ENCODE measurements around the gene EVX2.

Gene EVX2

DNA sequence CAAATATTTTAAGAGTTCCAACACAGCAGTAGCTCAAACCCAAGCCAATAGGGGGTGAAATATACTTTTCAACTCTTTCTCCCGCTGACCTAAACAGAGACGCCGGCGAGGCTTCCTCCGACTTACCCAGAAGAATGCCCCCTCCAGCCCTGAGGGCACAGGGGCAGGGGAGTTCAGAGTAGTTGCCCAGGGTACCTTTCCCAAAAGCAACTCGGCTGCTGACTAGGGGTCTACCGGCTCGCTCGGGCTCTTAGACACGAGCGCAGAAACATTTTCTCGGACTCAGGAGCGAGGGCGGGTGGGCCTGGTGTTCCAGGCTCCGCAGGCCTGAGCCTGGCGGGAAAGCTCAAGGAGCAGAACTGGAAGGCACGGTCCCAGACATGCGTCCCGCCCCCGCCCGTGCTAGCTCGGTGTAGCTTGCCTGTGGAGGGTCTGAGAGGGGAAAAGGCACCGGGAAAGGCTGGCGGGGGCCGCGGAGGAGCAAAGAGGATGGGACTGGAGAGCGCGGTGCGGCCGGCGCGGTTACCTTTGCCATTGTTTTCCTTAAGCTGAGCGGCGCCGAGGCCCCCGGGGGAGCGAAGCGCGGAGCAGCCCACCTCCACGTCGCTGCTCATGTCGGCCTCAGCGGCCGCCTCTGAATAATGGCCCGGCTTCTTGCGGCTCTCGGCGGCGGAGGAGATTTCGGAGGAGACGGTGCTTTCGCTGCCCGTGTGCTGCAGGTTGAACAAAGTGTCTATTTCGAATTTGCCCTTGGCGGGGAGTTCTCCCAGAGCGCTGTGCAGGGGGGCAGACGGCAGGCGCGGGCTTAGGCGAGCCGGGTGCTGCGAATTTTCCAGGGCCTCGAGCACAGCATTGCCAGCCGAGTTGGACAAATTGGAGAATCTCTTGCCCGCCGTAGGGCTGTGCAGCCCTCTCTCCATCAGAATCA, 674 bp downstream of the EVX2 start:
- CTCF ChIA-PET, result interaction anchor here (0.7 to 2.7 kb wide), 4 partner anchors 14 to 1386 kb away, joined by 3 to 8 read pairs (median 4); no protein-coding TSS in a partner anchor
- no peak overlapping the region for H3K4me3 ChIP-seq (ENCODE audit: low read depth, low read length)
- H3K27ac ChIP-seq (ENCODE audit: extremely low read depth, low read depth, low read length), result no peak overlapping the region
- H3K4me1 ChIP-seq (ENCODE audit: control insufficient read depth, insufficient read depth, low read length), result no peaks in the 10 kb centered on the region
- no peaks in the 10 kb centered on the region for H3K9me3 ChIP-seq (ENCODE audit: control insufficient read depth, insufficient read depth, low read depth, low read length)
- no peaks in the 10 kb centered on the region for H3K36me3 ChIP-seq (ENCODE audit: control insufficient read depth in 2 of 2, insufficient read depth in 1 of 2, low read length in 2 of 2)
- TF ChIP-seq ZNF843 (tag by site-specific recombination; IDR thresholded peaks at IDR 0.05) (no peak), ZEB2 (tag by site-specific recombination; IDR thresholded peaks at IDR 0.05) (no peak), ZNF571 (tag by site-specific recombination; IDR thresholded peaks at IDR 0.05) (no peak), ZNF391 (tag by site-specific recombination; IDR thresholded peaks at IDR 0.05; ENCODE audit: borderline replicate concordance, low read depth) (no peak), ZBTB20 (tag by site-specific recombination; IDR thresholded peaks at IDR 0.05) (no peak), ZNF776 (tag by site-specific recombination; IDR thresholded peaks at IDR 0.05; ENCODE audit: borderline replicate concordance) (no peak), ZNF292 (tag by site-specific recombination; IDR thresholded peaks at IDR 0.05; ENCODE audit: borderline replicate concordance, low read depth) (no peak), ZNF768 (tag by site-specific recombination; IDR thresholded peaks at IDR 0.05) (no peak)
- POLR2A ChIA-PET, result no interaction called here

DNA sequence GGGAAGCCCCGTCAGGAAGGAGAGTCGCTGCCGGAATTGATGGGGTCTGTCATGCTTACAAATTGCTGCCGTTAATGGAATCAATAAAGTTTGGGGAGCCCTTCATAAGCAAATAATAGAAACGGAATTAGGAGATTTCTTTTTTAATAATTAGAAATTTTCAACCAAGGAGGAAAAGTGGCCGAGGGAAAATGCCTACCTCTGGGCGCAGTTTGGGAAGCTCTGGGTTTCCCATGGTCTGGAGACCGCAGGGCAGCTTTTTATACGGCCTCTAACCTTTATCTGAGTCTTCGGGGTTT, 1.3 kb downstream of the EVX2 start:
- Histone ChIP-seq H3K4me3 (ENCODE audit: low read depth, low read length) (no peak overlapping the region), H3K27ac (ENCODE audit: extremely low read depth, low read depth, low read length) (no peak overlapping the region), H3K4me1 (ENCODE audit: control insufficient read depth, insufficient read depth, low read length) (no peaks in the 10 kb centered on the region), H3K9me3 (ENCODE audit: control insufficient read depth, insufficient read depth, low read depth, low read length) (no peaks in the 10 kb centered on the region), H3K36me3 (ENCODE audit: control insufficient read depth in 2 of 2, insufficient read depth in 1 of 2, low read length in 2 of 2) (no peaks in the 10 kb centered on the region)
- TF ChIP-seq SALL2 (tag by site-specific recombination; IDR thresholded peaks at IDR 0.05; ENCODE audit: borderline replicate concordance), result no peak
- TF ChIP-seq, protein P1, sequence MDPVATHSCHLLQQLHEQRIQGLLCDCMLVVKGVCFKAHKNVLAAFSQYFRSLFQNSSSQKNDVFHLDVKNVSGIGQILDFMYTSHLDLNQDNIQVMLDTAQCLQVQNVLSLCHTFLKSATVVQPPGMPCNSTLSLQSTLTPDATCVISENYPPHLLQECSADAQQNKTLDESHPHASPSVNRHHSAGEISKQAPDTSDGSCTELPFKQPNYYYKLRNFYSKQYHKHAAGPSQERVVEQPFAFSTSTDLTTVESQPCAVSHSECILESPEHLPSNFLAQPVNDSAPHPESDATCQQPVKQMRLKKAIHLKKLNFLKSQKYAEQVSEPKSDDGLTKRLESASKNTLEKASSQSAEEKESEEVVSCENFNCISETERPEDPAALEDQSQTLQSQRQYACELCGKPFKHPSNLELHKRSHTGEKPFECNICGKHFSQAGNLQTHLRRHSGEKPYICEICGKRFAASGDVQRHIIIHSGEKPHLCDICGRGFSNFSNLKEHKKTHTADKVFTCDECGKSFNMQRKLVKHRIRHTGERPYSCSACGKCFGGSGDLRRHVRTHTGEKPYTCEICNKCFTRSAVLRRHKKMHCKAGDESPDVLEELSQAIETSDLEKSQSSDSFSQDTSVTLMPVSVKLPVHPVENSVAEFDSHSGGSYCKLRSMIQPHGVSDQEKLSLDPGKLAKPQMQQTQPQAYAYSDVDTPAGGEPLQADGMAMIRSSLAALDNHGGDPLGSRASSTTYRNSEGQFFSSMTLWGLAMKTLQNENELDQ (tag by site-specific recombination; IDR thresholded peaks at IDR 0.05; ENCODE audit: low read depth), result no peak
- TF ChIP-seq, protein P2, sequence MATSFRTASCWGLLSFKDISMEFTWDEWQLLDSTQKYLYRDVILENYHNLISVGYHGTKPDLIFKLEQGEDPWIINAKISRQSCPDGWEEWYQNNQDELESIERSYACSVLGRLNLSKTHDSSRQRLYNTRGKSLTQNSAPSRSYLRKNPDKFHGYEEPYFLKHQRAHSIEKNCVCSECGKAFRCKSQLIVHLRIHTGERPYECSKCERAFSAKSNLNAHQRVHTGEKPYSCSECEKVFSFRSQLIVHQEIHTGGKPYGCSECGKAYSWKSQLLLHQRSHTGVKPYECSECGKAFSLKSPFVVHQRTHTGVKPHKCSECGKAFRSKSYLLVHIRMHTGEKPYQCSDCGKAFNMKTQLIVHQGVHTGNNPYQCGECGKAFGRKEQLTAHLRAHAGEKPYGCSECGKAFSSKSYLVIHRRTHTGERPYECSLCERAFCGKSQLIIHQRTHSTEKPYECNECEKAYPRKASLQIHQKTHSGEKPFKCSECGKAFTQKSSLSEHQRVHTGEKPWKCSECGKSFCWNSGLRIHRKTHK (tag by site-specific recombination; IDR thresholded peaks at IDR 0.05), result no peak
- no peak for TF ChIP-seq ZNF394 (tag by site-specific recombination; IDR thresholded peaks at IDR 0.05; ENCODE audit: borderline replicate concordance)
- TF ChIP-seq FEZF1 (tag by site-specific recombination; IDR thresholded peaks at IDR 0.05), result no peak
- TF ChIP-seq, protein P3, sequence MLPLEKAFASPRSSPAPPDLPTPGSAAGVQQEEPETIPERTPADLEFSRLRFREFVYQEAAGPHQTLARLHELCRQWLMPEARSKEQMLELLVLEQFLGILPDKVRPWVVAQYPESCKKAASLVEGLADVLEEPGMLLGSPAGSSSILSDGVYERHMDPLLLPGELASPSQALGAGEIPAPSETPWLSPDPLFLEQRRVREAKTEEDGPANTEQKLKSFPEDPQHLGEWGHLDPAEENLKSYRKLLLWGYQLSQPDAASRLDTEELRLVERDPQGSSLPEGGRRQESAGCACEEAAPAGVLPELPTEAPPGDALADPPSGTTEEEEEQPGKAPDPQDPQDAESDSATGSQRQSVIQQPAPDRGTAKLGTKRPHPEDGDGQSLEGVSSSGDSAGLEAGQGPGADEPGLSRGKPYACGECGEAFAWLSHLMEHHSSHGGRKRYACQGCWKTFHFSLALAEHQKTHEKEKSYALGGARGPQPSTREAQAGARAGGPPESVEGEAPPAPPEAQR (tag by site-specific recombination; IDR thresholded peaks at IDR 0.05), result no peak
- TF ChIP-seq ZNF792 (tag by site-specific recombination; IDR thresholded peaks at IDR 0.05), result no peak
- TF ChIP-seq ZNF184 (tag by site-specific recombination; IDR thresholded peaks at IDR 0.05), result no peak
- no peak for TF ChIP-seq ZNF629 (tag by site-specific recombination; IDR thresholded peaks at IDR 0.05)
- no peak for TF ChIP-seq ZFP3 (tag by site-specific recombination; IDR thresholded peaks at IDR 0.05; ENCODE audit: low read depth)
- TF ChIP-seq ZNF660 (tag by site-specific recombination; IDR thresholded peaks at IDR 0.05), result no peak
- TF ChIP-seq ZNF121 (tag by site-specific recombination; IDR thresholded peaks at IDR 0.05), result no peak
- no peak for TF ChIP-seq ZFP37 (tag by site-specific recombination; IDR thresholded peaks at IDR 0.05)
- TF ChIP-seq, protein P4, sequence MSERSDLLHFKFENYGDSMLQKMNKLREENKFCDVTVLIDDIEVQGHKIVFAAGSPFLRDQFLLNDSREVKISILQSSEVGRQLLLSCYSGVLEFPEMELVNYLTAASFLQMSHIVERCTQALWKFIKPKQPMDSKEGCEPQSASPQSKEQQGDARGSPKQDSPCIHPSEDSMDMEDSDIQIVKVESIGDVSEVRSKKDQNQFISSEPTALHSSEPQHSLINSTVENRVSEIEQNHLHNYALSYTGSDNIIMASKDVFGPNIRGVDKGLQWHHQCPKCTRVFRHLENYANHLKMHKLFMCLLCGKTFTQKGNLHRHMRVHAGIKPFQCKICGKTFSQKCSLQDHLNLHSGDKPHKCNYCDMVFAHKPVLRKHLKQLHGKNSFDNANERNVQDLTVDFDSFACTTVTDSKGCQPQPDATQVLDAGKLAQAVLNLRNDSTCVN (tag by site-specific recombination; optimal IDR thresholded peaks at IDR 0.05), result no peak
- no peak for TF ChIP-seq ZNF530 (tag by site-specific recombination; IDR thresholded peaks at IDR 0.05; ENCODE audit: low read depth)
- TF ChIP-seq GFI1B (tag by site-specific recombination; IDR thresholded peaks at IDR 0.05), result no peak
- TF ChIP-seq ZNF433 (tag by site-specific recombination; IDR thresholded peaks at IDR 0.05; ENCODE audit: low read depth), result no peak
- CTCF ChIA-PET, result interaction anchor here (0.7 to 2.7 kb wide), 4 partner anchors 15 to 1385 kb away, joined by 3 to 8 read pairs (median 4); no protein-coding TSS in a partner anchor
- POLR2A ChIA-PET, result no interaction called here
